GM18868 (cell line): Measurements from ENCODE around the gene SSX7.
"Not testable (repeated sequence)": the region's sequence is repeated elsewhere in the genome, so short reads cannot be mapped to it uniquely, and the experiment has no call there.

Experiments used
- ATAC-seq: cut with Tn5 transposase; IDR thresholded peaks from one replicate; pipeline ENCODE4 v1.9.1; 2021; ENCODE audit warnings: mild to moderate bottlenecking, moderate library complexity; ENCODE audit not compliant: unreplicated experiment

SSX7 gene

DNA sequence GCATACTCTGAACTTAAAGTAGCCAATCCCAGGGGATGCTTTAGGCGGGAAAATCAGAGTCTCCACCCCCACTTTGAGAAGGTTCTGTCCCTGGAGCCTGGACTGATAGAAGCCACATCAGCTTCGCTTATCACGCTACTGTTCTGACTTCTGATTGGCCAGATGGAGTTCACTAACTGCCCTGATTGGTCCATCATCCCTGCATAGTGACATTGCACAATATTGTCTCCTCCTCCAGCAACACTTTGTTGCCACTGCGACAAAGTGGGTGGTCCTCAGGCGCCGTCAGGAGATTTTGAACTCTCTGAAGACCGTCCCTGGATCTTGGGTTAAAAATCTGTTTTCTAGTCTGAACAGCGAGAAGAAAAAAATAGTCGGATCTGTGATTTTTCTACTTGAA lies at the start of gene SSX7:
TSS of gene SSX7 (minus strand) at position 101 of the 400 bp plus-strand sequence. CDS start 1,428 bp downstream, outside the sequence.
- ATAC-seq, result not testable (repeated sequence)

- ATAC-seq, result not testable (repeated sequence)
These were observed 37.3 kb upstream of the SSX7 start for GRCh38 chrX:52692034-52692433.

- ATAC-seq, result not testable (repeated sequence)
These were observed 7.5 kb upstream of the SSX7 start for GRCh38 chrX:52662218-52662617.

DNA sequence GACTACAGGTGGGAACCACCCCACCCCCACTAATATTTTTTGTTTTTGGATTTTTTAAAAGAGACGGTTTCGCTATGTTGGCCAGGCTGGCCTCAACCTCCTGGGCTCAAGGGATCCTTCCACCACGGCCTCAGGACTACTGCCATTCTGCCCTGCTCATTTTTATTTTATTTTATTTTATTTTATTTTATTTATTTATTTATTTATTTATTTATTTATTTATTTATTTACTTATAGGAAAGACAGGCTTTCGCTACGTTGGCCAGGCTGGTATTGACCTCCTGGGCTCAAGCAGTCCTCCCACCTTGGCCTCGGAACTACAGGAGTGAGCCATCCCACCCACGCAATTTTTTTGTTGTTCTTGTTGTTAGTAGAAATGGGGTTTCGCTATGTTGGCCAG lies 775 bp upstream of the SSX7 start:
- ATAC-seq, result not testable (repeated sequence)

DNA sequence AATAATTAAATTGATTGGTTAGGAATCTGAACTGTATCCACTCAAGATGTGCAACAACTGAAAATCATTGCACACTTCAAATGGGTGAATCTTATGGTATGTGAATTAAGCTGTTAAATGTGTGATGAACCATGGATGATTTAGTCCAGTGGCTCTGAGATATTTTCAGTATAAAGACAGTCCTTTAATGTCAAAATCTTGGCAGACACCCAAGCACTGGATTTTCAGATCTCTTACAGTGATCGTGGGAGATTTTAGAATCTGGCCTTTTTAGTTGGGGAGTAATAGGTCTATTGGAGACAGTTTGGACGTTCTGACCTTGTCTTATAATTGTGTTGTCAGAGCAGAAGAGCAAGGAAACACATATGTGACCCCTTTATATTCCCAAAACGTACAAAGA lies 4.0 kb downstream of the SSX7 start:
- ATAC-seq, result not testable (repeated sequence)

DNA sequence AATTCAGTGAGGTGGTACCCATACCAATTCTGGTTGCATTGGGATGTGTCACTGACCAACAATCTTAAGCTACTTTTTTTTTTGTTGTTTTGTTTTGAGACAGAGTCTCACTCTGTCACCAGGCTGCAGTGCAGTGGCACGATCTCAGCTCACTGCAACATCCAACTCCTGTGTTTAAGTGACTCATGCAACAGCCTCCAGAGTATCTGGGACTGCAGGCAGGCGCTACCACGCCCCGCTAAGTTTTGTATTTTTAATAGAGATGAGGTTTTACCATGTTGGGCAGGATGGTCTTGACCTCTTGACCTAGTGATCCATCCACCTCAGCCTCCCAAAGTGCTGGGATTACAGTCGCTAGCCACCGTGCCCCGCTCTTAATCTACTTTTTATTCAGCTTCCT lies 5.7 kb downstream of the SSX7 start:
- ATAC-seq, result not testable (repeated sequence)

DNA sequence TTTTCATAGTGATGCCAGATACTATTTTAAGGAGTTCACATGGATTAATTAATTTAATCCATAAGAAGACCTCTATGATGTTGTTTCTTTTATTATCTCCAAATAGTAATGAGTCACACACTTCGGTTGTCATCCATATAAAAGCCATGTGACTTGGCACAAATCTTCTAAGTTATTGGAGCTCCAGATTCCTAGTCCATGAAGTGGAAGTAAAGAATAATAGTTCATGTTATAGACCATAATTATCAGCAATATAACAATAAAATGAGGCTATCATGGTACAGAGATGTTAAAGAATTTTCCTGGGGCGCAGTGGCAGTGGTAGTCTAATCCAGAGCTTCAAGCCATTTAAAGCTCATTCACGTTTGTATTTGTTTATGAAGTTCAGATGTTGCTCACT lies 26.2 kb downstream of the SSX7 start:
- not testable (repeated sequence) for ATAC-seq

- not testable (repeated sequence) for ATAC-seq
These were observed 34.0 kb downstream of the SSX7 start for GRCh38 chrX:52620661-52621060.

GRCh38 chrX:52608961-52609360 lies 45.7 kb downstream of the SSX7 start:
- no peak for ATAC-seq

GRCh38 chrX:52603151-52603550 lies 51.5 kb downstream of the SSX7 start:
- not testable (repeated sequence) for ATAC-seq

GRCh38 chrX:52598886-52599285 lies 55.8 kb downstream of the SSX7 start:
- ATAC-seq, result no peak

DNA sequence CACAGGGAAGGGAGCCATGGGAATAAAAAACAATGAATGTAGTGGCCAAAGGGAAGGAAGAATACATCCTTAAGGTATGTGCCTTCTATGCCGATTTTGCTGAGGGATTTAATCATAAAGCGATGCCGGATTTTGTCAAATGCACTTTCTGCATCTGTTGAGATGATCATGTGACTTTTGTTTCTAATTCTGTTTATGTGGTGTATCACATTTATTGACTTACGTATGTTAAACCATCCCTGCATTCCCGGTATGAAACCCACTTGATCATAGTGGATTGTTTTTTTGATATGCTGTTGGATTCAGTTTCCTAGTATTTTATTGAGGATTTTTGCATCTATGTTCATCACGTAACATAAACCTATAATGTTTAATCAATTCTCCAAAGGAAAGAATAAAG lies 60.0 kb downstream of the SSX7 start:
- ATAC-seq, result no peak
